Liver (tissue), 9 donors: ENCODE data around the gene GCNT2. TPM values are rescaled to one million over a fixed set of nuclear protein-coding genes. Genes with fewer than 3 reads are reported as not detected.

Experiments
- DNase-seq: peaks from one replicate; pipeline ENCODE4 v3.0.0-alpha.2; 2017; ENCODE audit warnings: low spot score
- H3K27ac ChIP-seq, 2 donors: one replicate each; pipeline ENCODE4 v1.7.0; 2013; ENCODE audit warnings: inconsistent platforms in 2 of 2, low read length in 2 of 2, control low read depth in 1 of 2, low read depth in 1 of 2, mild to moderate bottlenecking in 1 of 2
- H3K27me3 ChIP-seq, 4 donors: one replicate each; pipeline versions ENCODE4 v1.6.1 to v1.7.0; 2013; ENCODE audit warnings: low read length in 3 of 4, inconsistent platforms in 1 of 4, mild to moderate bottlenecking in 1 of 4, moderate library complexity in 1 of 4; ENCODE audit not compliant: control insufficient read depth in 4 of 4, insufficient read depth in 4 of 4
- H3K36me3 ChIP-seq, 4 donors: one replicate each; pipeline versions ENCODE4 v1.6.1 to v1.7.0; 2013; ENCODE audit warnings: low read length in 3 of 4, mild to moderate bottlenecking in 3 of 4, low read depth in 1 of 4, moderate library complexity in 1 of 4; ENCODE audit not compliant: control insufficient read depth in 4 of 4, insufficient read depth in 3 of 4
- H3K4me1 ChIP-seq, 4 donors: one replicate each; pipeline versions ENCODE4 v1.6.1 to v1.7.0; 2013; ENCODE audit warnings: low read length in 3 of 4, mild to moderate bottlenecking in 3 of 4, moderate library complexity in 1 of 4; ENCODE audit not compliant: control insufficient read depth in 4 of 4, insufficient read depth in 4 of 4
- H3K4me3 ChIP-seq, 3 donors: one replicate each; pipeline versions ENCODE4 v1.6.1 to v1.7.0; 2013; ENCODE audit warnings: low read length in 3 of 3, control low read depth in 1 of 3, low read depth in 1 of 3, mild to moderate bottlenecking in 1 of 3
- H3K9ac ChIP-seq, 2 donors: one replicate each; pipeline ENCODE4 v1.7.0; 2013; ENCODE audit warnings: low read length in 2 of 2, mild to moderate bottlenecking in 2 of 2, moderate library complexity in 2 of 2, control low read depth in 1 of 2, low read depth in 1 of 2
- H3K9me3 ChIP-seq, 4 donors: one replicate each; pipeline versions ENCODE4 v1.6.1 to v1.7.0; 2013; ENCODE audit warnings: low read length in 3 of 4; ENCODE audit not compliant: control insufficient read depth in 4 of 4
- ATF3 ChIP-seq: IDR thresholded peaks from 2 replicates; pipeline ENCODE4 v1.6.1; 2016; ENCODE audit warnings: antibody characterized with exemption
- CTCF ChIP-seq: fragments of 150-350 bp; IDR thresholded peaks from 2 replicates; pipeline ENCODE4 v1.5.1; 2017; ENCODE audit warnings: improper control_type of control experiment, low read depth, low read length; ENCODE audit not compliant: missing input control
- EGR1 ChIP-seq, 2 donors: IDR thresholded peaks; 2 replicates each; pipeline ENCODE4 v1.6.1; 2016 to 2018; ENCODE audit warnings: antibody characterized with exemption in 2 of 2, low read depth in 2 of 2
- FOXA1 ChIP-seq: IDR thresholded peaks from 2 replicates; pipeline ENCODE4 v1.6.1; 2016; ENCODE audit warnings: antibody characterized with exemption
- FOXA2 ChIP-seq: IDR thresholded peaks from 2 replicates; pipeline ENCODE4 v1.6.1; 2016; ENCODE audit warnings: antibody characterized with exemption
- GABPA ChIP-seq, 2 donors: IDR thresholded peaks in 1 of 2; conservative IDR thresholded peaks in 1 of 2; 2 replicates each; pipeline ENCODE4 v1.6.1; 2016; ENCODE audit warnings: antibody characterized with exemption in 2 of 2, mild to moderate bottlenecking in 1 of 2, moderate library complexity in 1 of 2
- HNF4A ChIP-seq, 2 donors: conservative IDR thresholded peaks; 2 replicates each; pipeline ENCODE4 v1.6.1; 2016; ENCODE audit warnings: antibody characterized with exemption in 2 of 2, mild to moderate bottlenecking in 2 of 2
- JUND ChIP-seq, 2 donors: IDR thresholded peaks; 2 replicates each; pipeline ENCODE4 v1.6.1; 2016; ENCODE audit warnings: antibody characterized with exemption in 2 of 2
- MAX ChIP-seq: IDR thresholded peaks from 2 replicates; pipeline ENCODE4 v1.6.1; 2016; ENCODE audit warnings: antibody characterized with exemption
- NR2F2 ChIP-seq: IDR thresholded peaks from 2 replicates; pipeline ENCODE4 v1.6.1; 2016; ENCODE audit warnings: antibody characterized with exemption
- RAD21 ChIP-seq, 2 donors: IDR thresholded peaks; 2 replicates each; pipeline ENCODE4 v1.6.1; 2016; ENCODE audit warnings: antibody characterized with exemption in 2 of 2, mild to moderate bottlenecking in 2 of 2
- REST ChIP-seq: IDR thresholded peaks from 2 replicates; pipeline ENCODE4 v1.6.1; 2016; ENCODE audit warnings: antibody characterized with exemption, mild to moderate bottlenecking
- RXRA ChIP-seq, 2 donors: IDR thresholded peaks; 2 replicates each; pipeline ENCODE4 v1.6.1; 2017 to 2018; ENCODE audit warnings: antibody characterized with exemption in 2 of 2, mild to moderate bottlenecking in 1 of 2
- SP1 ChIP-seq: IDR thresholded peaks from 2 replicates; pipeline ENCODE4 v1.6.1; 2018; ENCODE audit warnings: antibody characterized with exemption, mild to moderate bottlenecking
- TAF1 ChIP-seq: conservative IDR thresholded peaks from 2 replicates; pipeline ENCODE4 v1.6.1; 2016; ENCODE audit warnings: antibody characterized with exemption, mild to moderate bottlenecking
- YY1 ChIP-seq: IDR thresholded peaks from 2 replicates; pipeline ENCODE4 v1.6.1; 2016; ENCODE audit warnings: antibody characterized with exemption, mild to moderate bottlenecking
- WGBS: extraction: QIAGEN DNeasy Blood & Tissue Kit; methylation state at CpG from one replicate; pipeline ENCODE4 v1.1.7; 2013; 5-methylcytosine and 5-hydroxymethylcytosine counted together
- polyA plus RNA-seq, 2 donors: library from polyadenylated mRNA; stranded (reverse) in 1 of 2; unstranded in 1 of 2; fragments of 200-250 nt in 1 of 2; fragments of >200 nt in 1 of 2; fragmentation: Nextera tagmentation in 1 of 2; extraction: Ambion mirVana in 1 of 2; gene quantifications; one replicate each; pipeline versions ENCODE4 v1.2.1 to v1.2.3, GENCODE V29; 2013 to 2015
- total RNA-seq, 2 donors: library from RNA; depleted of rRNA; stranded (reverse); fragments of >200 nt; gene quantifications; one replicate each; pipeline ENCODE4 v1.2.3, GENCODE V29; 2014
- donor health status: healthy.
- donor health status: healthy.
- donor health status: healthy.
- donor health status: healthy.
- donor health status: healthy.

Gene GCNT2
- total and polyA plus RNA-seq, 4 donors: 2.8 to 16.7 (median 4.2) TPM

- H3K27ac ChIP-seq: no peak overlapping the region
- H3K27me3 ChIP-seq: no peaks in the 10 kb centered on the region
- H3K36me3 ChIP-seq: no peaks in the 10 kb centered on the region
- DNase-seq: no peak
- WGBS: 61% methylated on average over 6 of the region's 6 CpGs
- no peaks in the 10 kb centered on the region for H3K9me3 ChIP-seq
- TF ChIP-seq MAX (no peak), SP1 (no peak), REST (no peak), YY1 (no peak), HNF4A (conservative IDR thresholded peaks at IDR 0.05) (no peak), CTCF (no peak), NR2F2 (no peak), ATF3 (no peak), GABPA (IDR thresholded peaks at IDR 0.05 in 1 of 2, conservative IDR thresholded peaks at IDR 0.05 in 1 of 2) (no peak), RAD21 (IDR thresholded peaks at IDR 0.05) (no peak), FOXA1 (no peak), RXRA (IDR thresholded peaks at IDR 0.05) (no peak)
- H3K4me3 ChIP-seq: no peak overlapping the region
- no peak overlapping the region for H3K9ac ChIP-seq
- H3K4me1 ChIP-seq: peaks cover 0 to 4% (median 0%) of the 10 kb centered on the region in 4 donors
Observed at GRCh38 chr6:10567256-10568026, 46.3 kb downstream of the GCNT2 start.

- 90% methylated on average over 5 of the region's 5 CpGs for WGBS
- Histone ChIP-seq H3K27ac (no peak overlapping the region), H3K4me1 (peaks cover 0 to 4% (median 0%) of the 10 kb centered on the region in 4 donors)
- TF ChIP-seq FOXA1: no peak
- no peak for TF ChIP-seq ATF3
- TF ChIP-seq FOXA2: no peak
- no peak for TF ChIP-seq EGR1 (IDR thresholded peaks at IDR 0.05; ENCODE audit: low read depth in 2 of 2)
- TF ChIP-seq RXRA (IDR thresholded peaks at IDR 0.05): no peak
- no peak for TF ChIP-seq YY1
- TF ChIP-seq HNF4A (conservative IDR thresholded peaks at IDR 0.05): no peak
- no peak for TF ChIP-seq SP1
- no peak for TF ChIP-seq JUND (IDR thresholded peaks at IDR 0.05)
- TF ChIP-seq RAD21 (IDR thresholded peaks at IDR 0.05): no peak
- TF ChIP-seq MAX: no peak
- no peak for TF ChIP-seq NR2F2
- TF ChIP-seq TAF1: no peak
- no peak for TF ChIP-seq CTCF
- TF ChIP-seq REST: no peak
Observed at GRCh38 chr6:10569392-10570127, 48.4 kb downstream of the GCNT2 start.

More at GRCh38 chr6:10569392-10570127, 48.4 kb downstream of the GCNT2 start:
- Histone ChIP-seq H3K9me3 (no peaks in the 10 kb centered on the region), H3K36me3 (no peaks in the 10 kb centered on the region), H3K9ac (no peak overlapping the region), H3K4me3 (no peak overlapping the region), H3K27me3 (no peaks in the 10 kb centered on the region)
- DNase-seq: no peak
